ENCODE data around the gene B3GNT2.
"Not testable (repeated sequence)": the region's sequence is repeated elsewhere in the genome, so short reads cannot be mapped to it uniquely, and the experiment has no call there.

The B3GNT2 gene

DNA sequence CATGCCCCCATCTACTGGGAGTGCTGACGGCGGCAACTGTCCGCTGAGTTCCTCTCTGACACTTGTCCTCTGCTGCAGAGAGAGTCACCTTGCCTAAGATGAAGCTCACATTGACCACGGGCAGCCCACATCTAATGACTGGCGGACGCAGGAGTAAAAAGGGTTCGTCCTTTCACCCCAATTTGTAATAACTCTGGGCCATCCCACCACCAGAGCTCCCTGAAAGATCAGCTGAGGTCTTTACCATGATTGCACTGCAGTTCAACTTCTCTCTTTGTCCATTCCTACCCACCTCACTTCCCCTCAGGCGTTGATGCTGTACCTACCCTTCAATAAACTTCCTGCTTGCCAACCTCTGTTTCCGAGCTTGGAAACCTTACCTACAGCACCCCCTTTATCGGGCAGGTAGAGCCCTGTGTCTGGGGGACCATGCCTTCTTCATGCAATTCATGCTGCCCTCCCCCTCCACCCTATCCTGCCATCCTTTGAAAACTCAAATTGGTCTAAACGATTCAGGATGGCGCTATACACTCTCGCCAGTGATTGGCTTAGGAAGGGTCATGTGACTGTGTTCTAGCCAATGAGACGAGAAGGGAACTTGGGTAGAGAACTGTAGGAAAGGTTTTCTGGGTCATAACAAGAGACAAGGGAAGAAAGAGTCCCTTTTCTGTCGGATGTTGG lies 10.3 kb upstream of the B3GNT2 start:
- no peak for DNase-seq (ENCODE audit: low read depth)

DNA sequence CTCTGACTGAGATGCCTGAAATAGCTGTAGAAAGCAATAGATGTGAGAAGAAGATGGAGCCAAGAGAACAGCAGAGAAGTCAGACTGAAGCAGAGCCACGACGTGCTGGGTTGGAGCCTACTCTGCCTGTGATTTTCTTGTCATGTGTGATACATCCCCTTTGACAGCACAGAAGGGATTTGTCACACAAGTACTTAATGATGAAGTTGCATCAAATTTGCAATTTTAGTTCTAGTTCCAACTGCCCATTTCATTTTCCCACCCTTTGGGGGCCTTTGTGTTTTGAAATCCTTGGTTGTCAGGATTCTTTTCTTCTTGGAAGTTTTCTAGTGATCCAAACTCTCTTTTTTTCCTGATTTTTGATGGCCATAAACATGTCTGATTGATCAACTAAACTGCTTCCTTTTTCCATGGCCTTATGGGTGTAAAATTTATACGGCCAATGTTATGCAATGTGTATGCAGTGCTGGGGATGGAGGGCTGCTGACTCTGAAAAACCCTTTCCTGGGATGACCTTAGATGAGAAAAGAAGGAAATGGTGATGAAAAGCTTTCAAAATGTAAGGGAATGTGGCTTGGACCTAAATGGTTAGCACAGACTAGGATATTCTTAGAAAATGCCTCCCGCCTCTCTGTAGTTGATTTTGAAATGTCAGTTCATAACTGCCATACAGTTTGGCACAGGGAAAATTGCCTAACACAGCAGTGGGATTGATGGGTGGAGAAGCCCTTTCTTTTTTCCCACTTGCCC lies 9.6 kb upstream of the B3GNT2 start:
- no peak for DNase-seq (ENCODE audit: low read depth)

DNA sequence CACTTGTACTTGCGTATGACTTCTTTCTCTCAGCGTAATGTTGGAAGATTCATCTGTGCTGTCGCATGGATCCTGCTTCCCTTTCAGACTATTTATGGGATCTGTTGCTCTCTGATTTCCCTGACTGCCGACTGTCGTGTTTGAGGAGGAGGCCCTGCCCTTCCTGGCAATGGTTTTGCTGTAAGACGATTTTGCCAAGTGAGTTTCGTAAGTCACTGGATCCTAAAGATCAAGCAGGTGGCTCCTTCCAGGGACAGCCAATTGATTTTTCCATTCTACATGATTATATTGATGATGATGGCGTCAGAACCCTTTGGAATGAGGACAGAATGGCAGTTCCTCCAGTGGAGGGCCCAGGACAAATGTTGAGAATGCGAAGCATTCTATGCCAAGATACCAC lies 8.7 kb upstream of the B3GNT2 start:
- no peak for DNase-seq (ENCODE audit: low read depth)

DNA sequence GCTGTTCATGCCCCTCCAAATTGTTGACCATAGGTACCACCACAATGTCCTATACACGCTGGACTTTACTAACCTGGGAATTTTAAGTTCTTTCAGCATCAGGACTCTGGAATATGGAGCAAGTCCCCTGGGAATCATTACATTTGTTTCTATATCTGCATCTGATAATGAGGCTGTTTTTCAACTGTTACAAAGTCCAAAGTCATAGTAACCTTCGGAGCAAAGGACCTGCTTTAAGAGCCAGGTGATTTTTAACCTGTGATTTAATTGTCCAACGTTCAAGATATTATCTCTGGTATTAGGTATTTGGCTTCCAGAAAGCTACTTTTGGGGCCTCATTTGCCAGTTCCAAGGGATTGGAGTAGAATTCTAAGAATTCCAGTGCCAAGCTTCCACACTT lies 7.5 kb upstream of the B3GNT2 start:
- DNase-seq (ENCODE audit: low read depth): no peak

DNA sequence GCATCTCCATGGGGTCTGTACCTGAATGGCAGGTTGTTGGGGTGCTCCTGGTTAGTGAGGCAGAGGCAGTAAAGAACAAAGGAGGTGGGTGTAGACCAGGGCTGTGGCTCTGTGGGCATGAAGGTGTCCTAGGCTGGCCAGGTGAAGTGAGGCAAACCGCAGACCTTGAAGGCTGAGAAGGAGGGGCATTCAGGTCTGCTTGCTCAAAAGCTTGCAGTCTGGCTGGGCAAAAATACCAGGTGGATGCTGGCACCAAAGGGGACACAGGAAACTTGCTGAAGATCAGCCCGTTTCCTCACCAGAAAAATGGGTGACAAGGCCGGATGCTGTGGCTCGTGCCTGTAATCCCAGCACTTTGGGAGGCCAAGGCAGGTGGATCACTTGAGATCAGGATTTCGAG lies 6.7 kb upstream of the B3GNT2 start:
- DNase-seq (ENCODE audit: low read depth): no peak

DNA sequence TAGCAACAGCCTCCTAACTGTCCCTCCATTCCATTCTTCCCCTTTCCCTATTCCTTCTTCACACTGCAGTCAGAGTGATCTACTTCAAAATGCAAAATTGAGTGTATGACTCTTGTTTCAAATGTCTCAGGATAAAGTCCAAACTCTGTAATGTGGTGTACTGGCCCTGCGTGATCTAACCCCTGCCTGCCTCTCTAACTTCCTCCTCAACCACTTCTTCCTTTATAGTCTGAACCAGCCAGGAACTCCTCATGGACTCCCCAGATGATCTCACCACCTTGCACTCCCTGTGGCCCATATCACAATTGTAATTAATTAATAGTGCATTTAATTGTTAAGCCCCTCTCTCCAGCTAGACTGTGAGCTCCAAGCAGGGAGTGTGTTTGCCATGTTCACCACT lies 3.1 kb upstream of the B3GNT2 start:
- no peak for DNase-seq (ENCODE audit: low read depth)

DNA sequence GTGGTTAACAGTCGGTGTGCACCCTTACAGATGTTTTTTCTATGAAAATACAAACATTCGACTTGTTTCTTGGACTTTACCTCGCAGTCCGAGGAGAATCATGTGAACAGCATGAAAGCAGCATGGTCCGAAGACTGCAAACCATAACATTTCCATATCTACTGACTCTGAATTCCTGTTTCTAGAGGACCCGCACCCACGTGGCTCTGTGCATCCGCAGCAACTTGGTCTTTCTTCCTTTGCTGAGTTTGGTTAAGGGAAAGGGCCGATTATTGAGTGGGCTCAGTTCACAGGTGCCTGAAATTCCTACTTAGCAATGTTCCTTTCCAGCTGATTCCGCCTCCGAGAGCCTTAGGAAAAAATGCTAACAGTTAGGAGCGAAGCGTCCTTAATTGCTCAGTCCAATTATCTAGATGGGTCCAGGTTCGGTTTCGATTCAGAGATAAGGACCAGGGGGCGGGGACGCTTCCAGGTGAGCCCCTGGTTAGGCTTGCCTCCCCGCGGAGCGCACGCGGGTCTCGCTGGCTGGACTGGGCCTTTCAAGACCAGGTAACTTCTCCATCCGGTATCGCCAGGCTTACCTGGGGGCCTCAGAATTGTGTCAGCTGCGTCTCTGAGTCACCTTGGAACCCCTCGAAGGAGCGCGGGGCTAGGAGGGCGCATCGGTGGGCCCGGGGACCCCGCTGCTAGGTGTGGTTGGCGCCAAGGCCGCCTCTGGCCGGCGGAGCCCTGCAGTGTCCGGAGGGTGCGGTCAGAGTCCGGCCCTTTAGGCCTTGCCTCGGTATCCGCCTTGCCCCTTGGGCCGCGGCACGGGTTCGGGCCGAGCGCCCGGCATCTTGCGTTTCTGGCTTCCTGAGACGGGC lies 1.1 kb upstream of the B3GNT2 start:
- no peak for DNase-seq (ENCODE audit: low read depth)

DNA sequence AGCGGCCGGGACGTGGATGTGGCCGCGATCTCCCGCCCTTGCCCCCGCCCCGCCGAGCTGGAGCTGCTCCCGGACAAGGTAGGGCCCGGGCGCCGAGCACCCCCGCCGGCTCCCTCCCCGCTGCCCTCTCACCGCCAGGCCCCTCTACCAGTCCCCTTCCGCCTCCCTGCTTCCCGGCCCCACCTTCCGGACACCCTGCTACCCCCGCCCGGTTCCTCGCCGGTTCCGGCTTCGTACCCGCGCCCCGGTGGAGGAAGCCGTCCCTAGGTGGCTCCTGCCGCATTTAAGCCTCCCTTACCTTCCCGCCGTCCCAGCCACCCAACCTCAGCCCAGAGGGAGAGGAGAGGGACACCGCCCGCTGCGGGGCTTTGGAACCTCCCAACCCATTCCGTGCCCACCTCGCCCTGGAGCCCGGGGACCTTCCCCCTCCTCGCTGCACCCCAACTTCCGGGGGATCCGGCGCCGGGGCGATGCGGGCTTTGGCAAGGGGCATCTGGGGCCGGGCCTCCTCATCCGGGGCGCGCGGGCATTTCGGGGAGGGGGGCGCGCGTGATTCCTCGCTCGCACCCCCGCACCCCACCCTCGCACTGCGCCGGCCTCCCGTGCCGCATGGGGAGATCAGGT lies 475 bp downstream of the B3GNT2 start:
- DNase-seq (ENCODE audit: low read depth): peak; percentile 38

DNA sequence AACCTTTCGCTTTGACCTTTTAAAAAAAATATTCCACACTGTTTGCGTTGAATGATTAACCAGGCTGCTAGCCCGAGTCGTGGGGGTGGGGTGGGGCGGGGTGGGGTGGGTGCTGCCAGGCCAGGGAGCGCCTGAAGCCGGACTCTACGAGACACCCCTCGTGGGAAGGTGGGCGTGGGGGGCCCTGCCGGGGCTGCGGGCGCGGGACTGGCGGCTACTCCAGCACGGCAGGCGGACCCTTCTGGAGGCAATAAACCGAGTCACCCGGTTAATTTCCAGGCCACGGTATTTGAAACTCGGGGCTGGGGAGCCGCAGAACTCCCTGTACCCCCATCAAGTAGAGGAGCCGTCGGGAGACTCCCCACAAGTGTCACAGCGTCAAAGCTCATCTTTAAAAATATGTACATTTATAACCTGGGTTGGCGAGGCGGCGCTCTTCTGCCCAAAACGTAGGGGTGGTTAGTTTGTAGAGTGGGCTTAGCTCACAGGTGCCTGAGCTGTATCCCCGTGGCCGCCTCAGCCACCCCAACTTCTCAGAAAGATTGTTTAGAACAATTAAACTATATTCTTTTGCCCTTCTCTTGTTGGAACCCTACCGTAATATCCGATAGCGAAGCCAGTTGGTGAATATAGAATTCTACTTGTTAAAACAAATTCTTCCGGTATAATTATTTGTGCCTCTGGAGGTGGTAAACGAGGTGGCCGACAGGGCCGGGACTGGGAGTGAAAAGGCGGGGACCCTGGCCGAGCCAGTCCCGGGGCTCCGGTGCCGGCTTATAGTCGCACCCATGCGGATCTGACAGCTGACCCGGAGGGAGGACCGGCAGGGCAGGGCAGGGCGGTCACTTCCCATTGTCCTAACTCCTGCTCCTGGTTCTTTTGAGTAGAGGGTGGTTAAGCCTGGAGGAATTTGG lies 1.4 kb downstream of the B3GNT2 start:
- DNase-seq (ENCODE audit: low read depth): no peak

DNA sequence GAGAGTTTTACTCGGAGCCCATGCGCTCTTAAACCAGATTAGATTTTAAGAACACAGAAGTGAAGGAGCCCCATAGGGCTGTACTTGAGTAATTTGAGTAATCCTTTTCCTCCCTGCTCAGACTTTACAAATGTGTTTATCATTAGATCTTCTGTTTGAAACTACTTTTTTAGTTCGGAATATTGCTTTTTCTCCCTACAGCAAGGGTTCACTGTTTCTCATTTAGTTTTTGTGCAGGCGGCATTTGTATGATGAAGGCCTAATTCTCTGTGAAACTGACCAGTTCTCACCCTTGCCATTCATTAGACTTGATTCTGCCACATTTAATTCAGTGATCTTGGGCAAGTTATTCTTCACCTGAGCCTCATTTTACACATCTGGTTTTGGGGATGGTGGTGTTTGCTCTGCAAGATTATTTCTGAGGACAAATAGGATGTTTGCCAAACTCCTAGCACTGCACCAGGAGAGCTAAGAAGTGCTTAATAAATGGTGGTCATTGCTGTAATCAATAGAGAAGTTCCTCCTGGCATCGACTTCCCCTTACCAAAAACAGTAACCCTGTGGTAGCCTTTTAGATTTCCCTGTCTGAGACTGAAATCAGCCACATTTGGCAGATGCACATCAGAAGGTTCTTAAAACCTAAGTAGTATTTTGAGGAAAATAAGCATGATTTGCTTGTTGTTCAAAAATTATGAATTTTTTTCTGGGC lies 2.2 kb downstream of the B3GNT2 start:
- DNase-seq (ENCODE audit: low read depth): no peak

DNA sequence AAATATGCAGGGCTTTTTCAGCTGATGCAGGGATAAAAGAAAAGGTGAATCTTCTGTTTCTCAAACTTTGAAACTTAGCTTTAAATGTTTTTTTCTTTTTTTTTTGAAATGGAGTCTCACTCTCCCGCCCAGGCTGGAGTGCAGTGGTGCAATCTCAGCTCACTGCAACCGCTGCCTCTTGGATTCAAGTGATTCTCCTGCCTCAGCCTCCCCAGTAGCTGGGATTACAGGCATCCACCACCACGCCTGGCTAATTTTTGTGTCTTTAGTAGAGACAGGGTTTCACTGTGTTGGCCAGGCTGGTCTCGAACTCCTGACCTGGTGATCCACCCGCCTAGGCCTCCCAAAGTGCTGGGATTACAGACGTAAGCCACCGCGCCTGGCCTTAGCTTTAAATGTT lies 2.9 kb downstream of the B3GNT2 start:
- DNase-seq (ENCODE audit: low read depth): not testable (repeated sequence)

DNA sequence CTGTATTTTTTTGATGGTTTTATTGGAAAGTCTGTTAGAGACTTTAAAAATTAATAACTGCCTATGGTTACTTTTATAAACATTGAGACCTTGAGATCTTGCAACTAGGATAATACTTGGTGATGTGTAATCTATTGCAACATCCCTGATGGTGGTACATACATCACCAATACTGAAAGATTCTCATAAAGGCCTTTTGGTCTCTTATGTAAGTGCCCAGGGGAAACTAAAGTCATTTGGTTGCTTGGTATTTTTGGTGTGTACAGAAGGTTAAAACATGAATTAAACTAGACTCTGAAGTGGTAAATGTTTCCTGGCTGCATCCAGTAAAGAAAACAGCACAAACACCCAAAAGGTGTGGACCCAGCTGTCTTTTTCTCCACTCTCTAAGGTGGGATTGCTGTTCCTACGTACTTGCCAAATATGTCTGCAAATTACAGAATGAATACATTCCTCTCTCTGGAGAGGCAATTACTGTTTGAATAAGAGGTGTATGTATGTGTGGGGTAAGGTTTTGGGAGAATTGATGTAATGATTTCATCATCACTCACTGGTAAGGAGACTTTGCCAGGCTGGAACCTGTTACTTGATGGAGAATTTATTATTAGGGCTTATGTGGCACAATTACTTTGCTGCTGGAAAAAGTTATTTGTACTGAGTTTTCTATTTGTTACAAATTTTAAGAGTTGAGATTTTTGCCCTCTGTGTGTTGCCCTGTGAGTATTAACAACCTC lies 3.6 kb downstream of the B3GNT2 start:
- no peak for DNase-seq (ENCODE audit: low read depth)

DNA sequence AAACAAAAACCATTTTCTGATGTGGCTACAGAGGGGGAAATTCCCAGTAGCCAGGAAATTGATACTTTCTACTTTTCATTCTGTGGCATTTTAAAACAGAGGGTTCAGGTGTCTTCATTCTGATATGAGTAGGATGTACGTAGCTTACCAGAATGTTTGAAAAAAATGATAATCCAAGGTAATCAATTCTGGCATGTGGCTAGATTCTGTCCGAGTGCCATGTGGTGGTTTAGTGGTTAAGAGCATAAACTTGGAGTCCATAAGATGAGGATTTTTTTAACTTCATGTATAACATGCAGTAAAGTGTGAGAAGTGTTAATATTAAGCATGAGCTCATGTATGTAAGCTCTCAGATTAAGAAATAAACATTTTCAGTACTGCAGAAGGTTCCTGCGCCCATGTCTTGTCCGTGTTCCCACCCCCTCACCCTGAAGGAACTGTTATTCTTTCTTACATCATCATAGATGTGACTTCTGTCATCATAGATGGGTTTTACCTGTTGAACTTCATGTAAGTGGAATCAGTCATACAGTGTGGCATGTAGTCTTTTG lies 4.5 kb downstream of the B3GNT2 start:
- no peak for DNase-seq (ENCODE audit: low read depth)

DNA sequence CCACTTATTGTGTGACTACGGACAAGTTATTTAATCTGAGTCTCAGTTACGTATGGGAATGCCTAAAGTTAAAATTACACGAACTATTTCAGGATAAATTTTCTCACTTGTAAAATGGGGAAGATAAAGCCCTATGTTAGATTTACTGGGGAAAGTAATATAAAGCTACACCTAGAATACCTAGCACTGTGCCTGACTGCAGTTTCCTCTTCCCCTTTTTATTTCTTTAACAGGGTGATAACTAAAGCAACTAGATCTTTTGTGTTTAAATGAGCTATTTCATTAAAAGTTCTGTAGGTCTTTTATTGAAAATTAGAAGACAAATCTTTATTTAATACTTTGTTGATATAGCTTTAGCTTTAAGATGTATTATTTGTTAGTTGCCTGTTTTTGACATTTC lies 5.0 kb downstream of the B3GNT2 start:
- no peak for DNase-seq (ENCODE audit: low read depth)

DNA sequence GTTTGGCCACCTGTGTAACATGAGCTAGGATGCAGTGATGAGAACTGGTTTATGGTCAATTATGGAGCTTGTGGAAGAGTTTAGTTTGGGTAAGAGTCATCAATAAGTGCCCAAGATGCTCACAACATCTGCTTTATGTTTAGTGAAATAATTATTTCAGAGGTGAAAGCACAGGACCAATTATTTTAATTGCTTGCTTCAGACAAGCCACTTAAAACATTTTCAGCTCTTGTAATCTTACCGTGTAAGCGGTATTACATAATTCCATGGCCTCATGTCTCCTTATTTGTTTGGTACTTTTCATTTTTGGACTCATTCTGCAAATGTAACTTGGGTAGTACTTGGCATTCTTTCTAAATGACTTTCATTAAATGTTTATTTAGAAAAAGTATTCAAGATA lies 5.4 kb downstream of the B3GNT2 start:
- DNase-seq (ENCODE audit: low read depth): no peak

DNA sequence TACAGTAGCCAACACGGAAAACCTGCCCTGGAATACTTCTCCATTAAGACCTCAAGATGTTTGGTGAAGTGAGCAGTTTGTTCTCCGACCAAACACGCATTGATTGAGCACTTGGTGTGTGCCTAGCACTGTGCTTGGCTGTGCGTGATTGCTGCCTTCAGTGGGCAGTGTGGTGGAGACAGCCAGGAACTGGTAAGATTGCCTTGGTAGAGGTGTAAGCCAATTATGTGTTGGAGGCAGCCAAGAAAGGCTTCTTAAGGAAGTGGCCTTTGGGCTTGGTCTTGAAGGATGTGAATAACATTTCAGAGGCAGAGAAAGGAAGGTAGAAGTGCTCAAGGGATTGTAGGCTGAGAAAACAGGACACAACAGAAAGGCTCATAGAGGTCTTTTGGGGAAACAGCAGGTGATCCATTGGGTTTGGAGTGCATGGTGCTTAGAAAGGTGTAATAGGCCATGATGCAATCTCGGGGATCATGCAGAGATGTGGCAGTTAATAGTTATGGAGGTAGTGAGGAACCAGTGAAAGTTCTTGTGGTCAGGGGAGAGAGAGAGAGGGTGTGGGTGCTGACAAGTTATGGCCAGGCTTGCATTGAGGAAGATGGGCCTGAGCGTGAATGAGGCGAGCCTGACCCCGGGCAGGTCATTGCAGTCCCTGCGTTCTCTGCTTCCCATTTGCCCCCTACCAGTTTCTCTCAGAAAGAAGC lies 6.3 kb downstream of the B3GNT2 start:
- DNase-seq (ENCODE audit: low read depth): no peak

DNA sequence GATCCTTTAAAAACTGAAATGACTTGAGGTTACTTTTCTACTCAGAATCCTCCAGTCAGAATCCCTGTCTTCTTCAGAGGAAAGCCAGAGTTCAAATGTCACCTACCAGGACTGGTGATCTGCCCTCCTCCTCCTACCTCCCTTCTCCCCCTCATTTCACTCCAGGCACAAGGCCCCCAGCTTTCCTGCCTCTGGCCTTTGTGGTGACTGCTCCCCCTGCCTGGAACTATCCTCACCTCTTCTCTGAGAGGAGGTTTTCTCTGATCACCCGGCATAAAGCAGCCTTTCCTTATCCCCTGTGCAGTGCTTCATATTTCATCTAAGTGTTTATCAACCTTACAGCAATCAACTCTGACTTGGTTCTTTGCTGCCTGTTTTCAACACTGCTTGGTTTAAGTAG lies 6.8 kb downstream of the B3GNT2 start:
- no peak for DNase-seq (ENCODE audit: low read depth)

DNA sequence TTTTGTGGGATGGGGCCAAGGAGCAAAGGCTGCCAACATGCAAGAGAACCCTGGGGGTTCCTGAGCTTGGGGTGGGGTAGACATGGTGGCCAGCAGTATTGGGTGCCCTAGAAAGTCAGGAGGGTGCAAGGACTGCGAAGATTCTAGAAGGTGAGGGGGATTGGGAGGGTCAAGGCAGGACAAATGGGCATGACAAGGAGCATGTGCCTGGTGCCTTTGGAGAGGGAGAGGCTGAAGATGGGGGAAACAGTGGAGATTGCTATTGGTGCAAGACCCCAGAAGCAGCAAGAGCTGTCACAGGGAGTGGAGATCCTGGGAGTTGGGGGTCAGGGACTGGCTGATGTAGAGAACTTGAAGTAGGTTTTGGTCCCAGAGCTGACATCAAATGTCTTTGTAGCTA lies 7.5 kb downstream of the B3GNT2 start:
- no peak for DNase-seq (ENCODE audit: low read depth)

DNA sequence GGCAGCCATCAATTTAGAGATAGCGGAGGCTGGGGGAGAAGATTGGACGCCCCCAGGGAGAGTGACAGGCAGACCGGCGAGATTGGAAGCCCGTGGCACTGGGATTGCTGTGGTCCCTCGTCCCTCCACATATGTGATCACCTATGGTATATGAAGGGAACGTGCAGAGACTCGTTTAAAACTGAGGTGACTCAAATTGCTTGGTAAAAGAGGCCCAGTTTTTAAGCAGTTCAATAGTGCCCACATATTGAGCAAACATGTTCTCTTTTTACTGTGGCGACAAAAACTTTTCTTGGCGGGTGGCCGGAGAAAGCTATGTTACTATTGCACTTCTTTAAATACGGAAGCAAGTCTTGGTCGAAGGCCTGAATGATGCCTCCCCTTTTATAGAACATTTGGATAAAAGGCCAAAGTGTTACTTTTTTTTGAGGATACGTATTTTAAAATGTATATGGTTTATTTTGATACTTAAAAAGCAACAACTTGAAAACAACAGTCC lies 9.1 kb downstream of the B3GNT2 start:
- no peak for DNase-seq (ENCODE audit: low read depth)

Measured in activated T-helper 9 cell treated with anti-CD3 and anti-CD28 coated beads, Interleukin-2, amount 50 U/mL, for 16 hours (primary cell).